Astrocyte (in vitro differentiated cells and primary cell): ENCODE data around the gene B3GNT9. TPM values are rescaled to one million over a fixed set of nuclear protein-coding genes. Genes with fewer than 3 reads are reported as not detected.

ENCODE experiments used
- DNase-seq: peaks from one replicate; pipeline ENCODE4 v3.0.0-alpha.2; 2010; ENCODE audit warnings: low read depth
- FAIRE-seq: peaks from 2 replicates; lab custom pipeline; 2011; peaks lifted over from hg19 to GRCh38; lab: Jason Lieb, UNC
- H2AFZ ChIP-seq: 2 replicates; pipeline ENCODE4 v1.6.0; 2012; ENCODE audit warnings: low read depth, low read length, inconsistent platforms
- H3K27ac ChIP-seq: 2 replicates; pipeline ENCODE4 v1.5.1; 2011; ENCODE audit warnings: low read depth, low read length, inconsistent platforms
- H3K27me3 ChIP-seq: 2 replicates; pipeline ENCODE4 v1.6.0; 2011; ENCODE audit warnings: low read length, inconsistent platforms; ENCODE audit not compliant: insufficient read depth
- H3K36me3 ChIP-seq: 2 replicates; pipeline ENCODE4 v1.5.1; 2011; ENCODE audit warnings: low read length, inconsistent platforms; ENCODE audit not compliant: insufficient read depth
- H3K4me1 ChIP-seq: 2 replicates; pipeline ENCODE4 v1.5.1; 2011; ENCODE audit warnings: low read length, inconsistent platforms; ENCODE audit not compliant: insufficient read depth
- H3K4me2 ChIP-seq: 2 replicates; pipeline ENCODE4 v1.6.0; 2012; ENCODE audit warnings: low read length, inconsistent platforms
- H3K4me3 ChIP-seq: 2 replicates; pipeline ENCODE4 v1.5.1; 2011; ENCODE audit warnings: low read depth, mild to moderate bottlenecking, low read length, inconsistent platforms; ENCODE audit not compliant: insufficient read depth
- H3K79me2 ChIP-seq: 2 replicates; pipeline ENCODE4 v1.6.0; 2012; ENCODE audit warnings: mild to moderate bottlenecking, low read length, inconsistent platforms; ENCODE audit not compliant: insufficient read depth
- H3K9ac ChIP-seq: 2 replicates; pipeline ENCODE4 v1.6.0; 2012; ENCODE audit warnings: mild to moderate bottlenecking, low read length, inconsistent platforms
- H3K9me3 ChIP-seq: 2 replicates; pipeline ENCODE4 v1.5.1; 2012; ENCODE audit warnings: low read depth, mild to moderate bottlenecking, low read length, inconsistent platforms; ENCODE audit not compliant: insufficient read depth
- H4K20me1 ChIP-seq: 2 replicates; pipeline ENCODE4 v1.6.0; 2012; ENCODE audit warnings: low read length, inconsistent platforms; ENCODE audit not compliant: insufficient read depth
- H3K27ac Mint-ChIP-seq: one replicate; pipeline ENCODE4 v1.8.0; 2021; ENCODE audit warnings: mild to moderate bottlenecking, mixed read lengths; ENCODE audit not compliant: unreplicated experiment
- H3K27me3 Mint-ChIP-seq: one replicate; pipeline ENCODE4 v1.8.0; 2021; ENCODE audit warnings: low read depth, mixed read lengths; ENCODE audit not compliant: unreplicated experiment
- H3K36me3 Mint-ChIP-seq: one replicate; pipeline ENCODE4 v1.8.0; 2021; ENCODE audit warnings: low read depth, mixed read lengths; ENCODE audit not compliant: unreplicated experiment
- H3K4me1 Mint-ChIP-seq: one replicate; pipeline ENCODE4 v1.8.0; 2021; ENCODE audit warnings: low read depth, mixed read lengths; ENCODE audit not compliant: unreplicated experiment
- H3K4me3 Mint-ChIP-seq: one replicate; pipeline ENCODE4 v1.8.0; 2021; ENCODE audit warnings: mild to moderate bottlenecking, moderate library complexity, mixed read lengths; ENCODE audit not compliant: unreplicated experiment
- H3K9me3 Mint-ChIP-seq: one replicate; pipeline ENCODE4 v1.8.0; 2021; ENCODE audit warnings: mild to moderate bottlenecking, mixed read lengths; ENCODE audit not compliant: unreplicated experiment
- CTCF ChIP-seq: IDR thresholded peaks from 2 replicates; pipeline ENCODE4 v1.5.1; 2011; ENCODE audit warnings: low read depth, mild to moderate bottlenecking, inconsistent platforms, low read length, moderate library complexity; ENCODE audit not compliant: insufficient read depth
- EZH2 ChIP-seq: IDR thresholded peaks from 2 replicates; pipeline ENCODE4 v1.6.1; 2012; ENCODE audit warnings: mild to moderate bottlenecking, low read length, inconsistent platforms; ENCODE audit not compliant: insufficient read depth
- total RNA-seq: library from RNA; stranded (reverse); gene quantifications from 2 replicates; pipeline ENCODE4 v1.2.1, GENCODE V29; 2021

B3GNT9 gene
- total RNA-seq, 1 donor from 2014 or later, result 7.6 TPM

GRCh38 chr16:67199011-67199807 lies 48.4 kb upstream of the B3GNT9 start, which contains the start of gene ELMO3:
ELMO3 (plus strand) TSS chr16:67199131; CDS start chr16:67199327, 196 bp downstream.
- Histone ChIP-seq H4K20me1 (peaks cover 47% of the 10 kb centered on the region), H3K4me2 (no peak within 1 kb of the TSS), H3K4me1 (peaks cover under 1% of the 10 kb centered on the region), H3K27me3 (no peaks in the 10 kb centered on the region), H3K4me3 (no peak within 1 kb of the TSS), H3K9me3 (no peaks in the 10 kb centered on the region), H3K79me2 (peaks cover 18% of the 10 kb centered on the region), H3K9ac (no peak within 1 kb of the TSS), H3K27ac (no peak within 1 kb of the TSS), H2AFZ (no peak within 1 kb of the TSS), H3K36me3 (peaks cover 29% of the 10 kb centered on the region)
- H3K9me3 Mint-ChIP-seq, result no peaks in the 10 kb centered on the region
- peaks cover 3% of the 10 kb centered on the region for H3K4me1 Mint-ChIP-seq
- H3K27ac Mint-ChIP-seq, result peak within 1 kb of the TSS; percentile 53
- TF ChIP-seq CTCF (no peak), EZH2 (no peak)
- peak within 1 kb of the TSS; percentile 42 for H3K4me3 Mint-ChIP-seq
- no peaks in the 10 kb centered on the region for H3K27me3 Mint-ChIP-seq
- FAIRE-seq (no peak), DNase-seq (no peak)
- H3K36me3 Mint-ChIP-seq, result peaks cover 18% of the 10 kb centered on the region

GRCh38 chr16:67198238-67198734 lies 47.5 kb upstream of the B3GNT9 start:
- Histone ChIP-seq H3K79me2 (peaks cover 27% of the 10 kb centered on the region), H3K9me3 (no peaks in the 10 kb centered on the region), H2AFZ (no peak overlapping the region), H3K27ac (no peak overlapping the region), H3K4me3 (no peak overlapping the region), H4K20me1 (peaks cover 57% of the 10 kb centered on the region), H3K36me3 (peaks cover 35% of the 10 kb centered on the region), H3K9ac (no peak overlapping the region), H3K27me3 (no peaks in the 10 kb centered on the region), H3K4me2 (no peak overlapping the region), H3K4me1 (peaks cover 9% of the 10 kb centered on the region)
- no peaks in the 10 kb centered on the region for H3K9me3 Mint-ChIP-seq
- DNase-seq (no peak), FAIRE-seq (no peak)
- H3K4me3 Mint-ChIP-seq, result no peak overlapping the region
- TF ChIP-seq CTCF, result peak; percentile 50
- TF ChIP-seq EZH2, result no peak
- peaks cover 22% of the 10 kb centered on the region for H3K36me3 Mint-ChIP-seq
- H3K27ac Mint-ChIP-seq, result peak overlapping the region; percentile 53
- H3K4me1 Mint-ChIP-seq, result peaks cover 9% of the 10 kb centered on the region
- no peaks in the 10 kb centered on the region for H3K27me3 Mint-ChIP-seq

- no peak for TF ChIP-seq CTCF
- H3K9me3 Mint-ChIP-seq, result no peaks in the 10 kb centered on the region
- H2AFZ ChIP-seq, result no peak overlapping the region
- H3K4me1 Mint-ChIP-seq, result peaks cover 13% of the 10 kb centered on the region
- H3K27ac ChIP-seq, result no peak overlapping the region
- H3K4me3 Mint-ChIP-seq, result no peak overlapping the region
- H3K27me3 ChIP-seq, result no peaks in the 10 kb centered on the region
- no peaks in the 10 kb centered on the region for H3K9me3 ChIP-seq
- H3K4me3 ChIP-seq, result no peak overlapping the region
- no peaks in the 10 kb centered on the region for H3K27me3 Mint-ChIP-seq
- H3K79me2 ChIP-seq, result peaks cover 33% of the 10 kb centered on the region
- DNase-seq, result no peak
- no peak for FAIRE-seq
- H3K36me3 ChIP-seq, result peaks cover 35% of the 10 kb centered on the region
- no peak overlapping the region for H3K4me2 ChIP-seq
- peaks cover 15% of the 10 kb centered on the region for H3K4me1 ChIP-seq
- peaks cover 22% of the 10 kb centered on the region for H3K36me3 Mint-ChIP-seq
- H3K9ac ChIP-seq, result no peak overlapping the region
- peaks cover 62% of the 10 kb centered on the region for H4K20me1 ChIP-seq
- peak overlapping the region; percentile 53 for H3K27ac Mint-ChIP-seq
Observed at GRCh38 chr16:67197704-67198103, 46.9 kb upstream of the B3GNT9 start.
